Panc1 (cell line): ENCODE data around the gene MCM7.

Source experiments
- CTCF ChIP-seq: fragments of 450-650 bp; IDR thresholded peaks from 2 replicates; pipeline ENCODE4 v1.5.1; 2017; ENCODE audit warnings: mild to moderate bottlenecking
- POLR2AphosphoS5 ChIP-seq: IDR thresholded peaks from 2 replicates; pipeline ENCODE4 v1.6.1; 2012; ENCODE audit warnings: mild to moderate bottlenecking, low read depth, low read length, moderate library complexity
- TCF7L2 ChIP-seq: IDR thresholded peaks from 2 replicates; pipeline ENCODE4 v1.6.1; 2011; ENCODE audit warnings: mild to moderate bottlenecking, low read depth, low read length, inconsistent platforms

- TF ChIP-seq CTCF: no peak
- TF ChIP-seq TCF7L2: no peak
- peak; percentile 48; the same call in 1 of the 2 replicates for TF ChIP-seq POLR2AphosphoS5
These were observed 7.2 kb downstream of the MCM7 start for GRCh38 chr7:100093925-100094486.
